Measurements from ENCODE around the gene MCAM.

MCAM gene, protein sequence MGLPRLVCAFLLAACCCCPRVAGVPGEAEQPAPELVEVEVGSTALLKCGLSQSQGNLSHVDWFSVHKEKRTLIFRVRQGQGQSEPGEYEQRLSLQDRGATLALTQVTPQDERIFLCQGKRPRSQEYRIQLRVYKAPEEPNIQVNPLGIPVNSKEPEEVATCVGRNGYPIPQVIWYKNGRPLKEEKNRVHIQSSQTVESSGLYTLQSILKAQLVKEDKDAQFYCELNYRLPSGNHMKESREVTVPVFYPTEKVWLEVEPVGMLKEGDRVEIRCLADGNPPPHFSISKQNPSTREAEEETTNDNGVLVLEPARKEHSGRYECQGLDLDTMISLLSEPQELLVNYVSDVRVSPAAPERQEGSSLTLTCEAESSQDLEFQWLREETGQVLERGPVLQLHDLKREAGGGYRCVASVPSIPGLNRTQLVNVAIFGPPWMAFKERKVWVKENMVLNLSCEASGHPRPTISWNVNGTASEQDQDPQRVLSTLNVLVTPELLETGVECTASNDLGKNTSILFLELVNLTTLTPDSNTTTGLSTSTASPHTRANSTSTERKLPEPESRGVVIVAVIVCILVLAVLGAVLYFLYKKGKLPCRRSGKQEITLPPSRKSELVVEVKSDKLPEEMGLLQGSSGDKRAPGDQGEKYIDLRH

DNA sequence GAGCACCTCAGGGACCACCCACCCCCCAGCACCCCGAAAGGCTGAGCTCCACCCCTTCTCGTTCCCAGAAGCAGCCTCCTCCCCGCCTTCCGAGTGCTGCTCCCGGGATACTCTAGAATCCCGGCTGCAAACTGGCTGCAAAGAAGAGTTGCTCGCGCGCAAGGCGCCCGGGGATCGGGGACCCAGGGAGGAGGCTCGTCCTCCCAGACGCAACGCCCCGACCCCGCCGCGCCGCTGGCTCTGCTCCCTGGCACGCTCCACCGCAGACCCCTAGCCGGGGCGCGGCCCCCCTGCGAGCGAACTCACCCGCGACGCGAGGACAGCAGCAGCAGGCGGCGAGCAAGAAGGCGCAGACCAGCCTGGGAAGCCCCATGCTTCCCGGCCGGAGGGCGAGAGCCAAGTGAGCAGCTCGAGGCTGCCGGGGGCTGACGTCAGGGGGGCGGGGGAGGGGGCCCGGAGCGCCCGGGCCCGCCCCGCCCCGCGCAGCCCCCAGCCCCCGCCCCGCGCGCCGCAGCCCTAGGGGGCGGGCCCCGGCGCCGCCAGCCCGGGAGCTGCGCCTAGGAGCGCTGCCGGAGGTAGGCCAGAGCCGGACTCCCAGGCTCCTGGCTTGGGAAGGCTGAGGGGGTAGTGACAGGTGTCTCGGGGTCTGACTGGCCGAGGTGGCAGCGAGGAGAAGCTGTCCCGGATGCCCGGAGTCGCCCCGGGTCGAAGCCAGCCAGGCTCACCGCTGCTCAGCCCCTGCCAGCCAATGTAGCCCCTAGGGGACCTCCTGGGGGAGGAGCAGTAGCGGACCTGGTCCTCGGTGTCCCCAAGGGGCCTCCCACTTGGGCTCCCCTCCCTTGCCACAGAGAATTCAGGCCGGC is at the start of gene MCAM:
MCAM (minus strand) TSS at position 402 of the 863 bp plus-strand sequence; CDS start at position 373, 29 bp downstream.
- peak in 2 of 3 experiments; percentile 73 to 77 for DNase-seq

DNA sequence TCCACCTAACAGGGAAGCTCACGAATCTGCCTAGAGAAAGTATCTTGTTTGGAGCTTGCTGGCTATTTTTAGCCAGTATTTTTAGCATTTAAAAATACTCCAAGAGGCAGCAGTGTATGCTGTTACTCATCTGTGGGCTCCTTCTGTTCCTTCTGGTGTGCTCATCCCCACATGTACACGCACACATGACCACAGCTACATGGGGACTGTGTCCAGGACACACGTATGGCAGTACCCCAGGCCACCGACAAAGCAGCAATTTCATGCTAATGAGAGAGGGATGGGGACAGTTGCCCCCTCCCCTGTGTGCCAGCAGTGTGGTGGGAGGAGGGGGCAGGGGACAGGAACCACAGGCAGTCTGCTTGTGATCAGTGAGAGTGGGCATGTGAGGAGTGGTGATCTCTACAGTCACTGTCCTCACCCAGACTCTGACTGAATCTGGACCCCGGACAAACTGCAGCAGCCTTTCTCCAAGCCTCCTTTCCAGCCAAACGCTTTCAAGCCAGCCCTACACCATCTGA is 48.2 kb upstream of the MCAM start:
- peak in 1 of 3 experiments; percentile 25 for DNase-seq

DNA sequence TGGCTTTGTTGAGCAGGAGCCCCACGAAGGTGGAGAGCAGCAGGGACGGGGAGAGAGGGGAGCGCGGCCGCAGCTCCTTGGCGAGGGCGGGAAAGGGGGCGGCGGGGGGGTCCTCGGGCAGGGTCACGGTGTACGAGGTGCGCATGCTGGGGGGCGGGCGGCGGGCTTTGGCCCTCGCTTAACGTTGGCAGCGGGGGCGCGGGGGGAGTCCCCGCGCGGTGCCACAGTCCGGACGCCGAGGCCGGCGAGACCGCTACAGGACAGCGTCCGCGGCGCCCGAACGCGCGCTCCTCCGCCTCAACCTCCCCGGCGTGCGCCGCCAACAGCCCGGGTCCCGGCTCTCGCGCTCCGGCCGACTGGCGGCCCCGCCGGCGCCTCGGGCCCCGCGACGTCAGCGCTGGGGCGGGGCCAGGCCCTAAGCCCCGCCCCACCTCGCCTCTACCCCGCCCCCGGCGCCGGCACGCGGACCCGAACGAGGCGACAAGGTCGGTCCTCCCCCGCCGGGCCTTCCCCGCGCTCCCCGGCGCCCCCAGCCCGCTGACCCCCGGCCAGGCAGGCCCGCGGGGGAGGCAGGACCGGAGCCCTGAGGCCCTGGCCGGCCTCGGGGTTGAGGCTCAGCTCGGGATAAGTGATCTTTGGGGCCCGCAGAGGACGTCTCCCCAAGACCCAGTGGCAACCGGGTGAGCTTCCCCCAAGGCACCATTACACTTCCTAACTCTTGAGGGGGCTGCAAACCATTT is 47.1 kb upstream of the MCAM start:
- DNase-seq: peak; percentile 69 to 83 (median 77)

DNA sequence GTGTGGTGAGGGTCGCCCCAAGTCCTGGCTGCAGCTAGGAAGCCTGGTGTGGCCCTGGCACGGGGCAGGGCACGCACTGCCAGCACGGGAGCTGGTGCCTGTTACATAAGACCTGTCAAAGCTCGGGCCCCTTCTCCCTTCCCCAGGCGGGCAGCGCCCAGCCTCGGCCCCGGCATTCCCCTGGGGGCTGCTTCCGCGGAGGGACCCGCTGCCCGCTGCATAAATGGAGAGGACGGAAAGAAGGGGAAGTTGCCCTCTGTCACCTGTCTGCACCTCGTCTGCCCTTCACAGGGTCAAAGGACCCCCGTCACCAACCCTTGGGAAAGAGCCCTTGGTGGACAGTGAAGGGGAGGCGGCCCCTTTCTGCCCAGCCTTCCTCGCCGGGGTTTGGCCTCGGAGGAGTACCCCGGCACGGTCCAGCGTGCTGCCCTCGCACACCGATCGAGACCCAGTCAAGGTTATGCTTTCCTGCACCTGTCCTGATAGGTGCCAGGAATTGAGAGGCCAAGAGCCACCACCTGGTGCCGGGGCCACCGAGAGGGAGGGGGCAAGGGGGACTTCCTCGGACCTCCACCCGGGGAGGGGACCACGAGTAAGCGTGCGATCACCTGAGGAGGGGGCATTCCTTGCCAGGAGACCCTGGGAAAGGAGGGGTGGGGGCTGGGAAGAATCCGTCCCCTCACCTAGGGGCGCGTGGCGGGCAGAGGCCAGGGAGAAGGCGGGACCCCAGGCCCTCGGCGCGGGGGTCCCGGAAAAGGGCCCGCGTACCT is 46.3 kb upstream of the MCAM start:
- peak in 1 of 3 experiments; percentile 51 for DNase-seq

DNA sequence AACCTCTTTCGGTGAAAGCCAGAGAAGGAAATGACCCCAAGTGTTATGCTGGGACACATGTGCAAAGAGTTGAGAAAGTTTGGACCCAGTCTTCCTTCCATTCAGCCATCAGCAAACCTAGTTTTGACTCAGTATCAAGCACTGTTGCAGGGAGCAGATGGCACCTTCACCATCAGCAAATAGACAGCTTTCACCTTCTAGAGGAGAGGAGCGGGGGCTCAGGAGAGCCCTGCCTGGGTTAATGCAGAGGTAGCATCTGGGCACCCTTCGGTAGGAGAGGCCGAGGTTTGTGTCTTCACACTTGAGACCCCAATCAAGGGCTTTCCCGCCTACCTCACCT is 45.8 kb upstream of the MCAM start:
- no peak for DNase-seq

DNA sequence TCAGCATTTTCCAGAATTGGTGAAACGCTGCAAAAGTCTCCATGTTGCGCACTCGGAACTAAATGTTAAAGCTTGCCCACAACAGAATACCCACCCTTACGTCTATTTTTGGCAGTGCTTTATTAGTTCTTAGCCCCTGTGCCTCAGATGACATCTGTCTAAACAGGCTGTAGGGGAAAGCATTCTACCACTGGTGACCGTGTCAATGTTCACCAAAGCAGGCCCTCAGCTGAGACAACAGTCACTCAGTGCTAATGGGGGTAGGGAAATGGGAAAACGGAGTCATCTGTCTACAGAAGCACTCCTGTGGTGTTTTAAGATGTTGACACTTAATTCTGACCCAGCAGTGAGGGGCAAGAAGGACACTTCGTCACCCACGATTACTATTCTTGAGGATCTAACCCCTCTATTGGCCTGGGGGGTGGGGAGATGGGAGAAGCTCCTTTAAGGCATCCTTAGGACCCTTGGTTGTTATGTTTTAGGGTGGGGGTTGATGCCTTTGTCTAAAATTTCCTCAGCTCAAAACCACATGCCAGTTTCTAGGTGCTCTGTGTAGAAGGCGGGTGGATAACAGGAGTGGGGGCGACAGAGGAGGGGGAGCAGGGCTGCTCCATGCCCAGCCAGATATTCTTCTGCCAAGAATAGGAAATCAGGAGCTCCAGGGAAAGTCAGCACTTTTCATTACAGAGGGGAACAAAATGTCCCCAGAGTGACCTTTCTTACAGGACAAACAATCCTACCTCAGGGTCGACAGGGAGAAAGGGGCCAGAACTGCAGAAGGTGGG is 45.2 kb upstream of the MCAM start:
- peak in 1 of 3 experiments; percentile 40 for DNase-seq

DNA sequence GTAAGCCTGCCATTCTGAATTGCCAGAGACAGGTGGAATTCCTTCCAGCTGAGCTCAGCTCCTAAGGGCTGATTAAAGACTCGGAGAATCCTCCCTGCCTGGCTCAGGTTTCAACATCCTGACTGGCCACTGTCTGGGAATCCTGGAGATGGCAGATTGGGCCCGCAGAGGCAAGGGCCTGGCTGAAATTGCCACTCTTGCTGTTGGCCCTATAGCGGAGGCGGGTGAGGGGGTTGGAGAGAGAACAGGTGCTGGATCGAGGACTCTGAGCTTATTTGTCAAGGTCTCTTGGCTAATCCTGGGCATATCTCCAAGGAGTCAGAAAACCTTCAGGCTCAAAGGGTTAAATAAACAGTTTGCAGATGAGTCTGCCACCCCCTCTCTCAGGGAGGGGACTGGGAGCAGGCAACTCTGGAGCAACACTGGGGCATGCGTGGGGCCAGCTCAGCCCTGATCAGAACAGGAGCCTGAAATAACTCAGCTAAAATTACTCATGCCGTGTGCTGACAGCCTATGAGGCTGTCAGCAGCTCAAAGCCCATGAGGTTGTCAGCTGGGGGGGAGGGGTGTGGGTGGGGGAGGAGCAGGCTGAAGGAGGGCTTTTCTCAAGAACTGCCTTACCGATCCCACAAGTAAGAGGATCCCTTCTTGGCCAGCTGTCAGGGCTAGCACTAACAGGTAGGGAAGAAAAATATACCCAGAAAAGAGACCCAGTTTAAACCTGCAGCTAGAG is 44.3 kb upstream of the MCAM start:
- peak; percentile 44 to 89 (median 80) for DNase-seq

DNA sequence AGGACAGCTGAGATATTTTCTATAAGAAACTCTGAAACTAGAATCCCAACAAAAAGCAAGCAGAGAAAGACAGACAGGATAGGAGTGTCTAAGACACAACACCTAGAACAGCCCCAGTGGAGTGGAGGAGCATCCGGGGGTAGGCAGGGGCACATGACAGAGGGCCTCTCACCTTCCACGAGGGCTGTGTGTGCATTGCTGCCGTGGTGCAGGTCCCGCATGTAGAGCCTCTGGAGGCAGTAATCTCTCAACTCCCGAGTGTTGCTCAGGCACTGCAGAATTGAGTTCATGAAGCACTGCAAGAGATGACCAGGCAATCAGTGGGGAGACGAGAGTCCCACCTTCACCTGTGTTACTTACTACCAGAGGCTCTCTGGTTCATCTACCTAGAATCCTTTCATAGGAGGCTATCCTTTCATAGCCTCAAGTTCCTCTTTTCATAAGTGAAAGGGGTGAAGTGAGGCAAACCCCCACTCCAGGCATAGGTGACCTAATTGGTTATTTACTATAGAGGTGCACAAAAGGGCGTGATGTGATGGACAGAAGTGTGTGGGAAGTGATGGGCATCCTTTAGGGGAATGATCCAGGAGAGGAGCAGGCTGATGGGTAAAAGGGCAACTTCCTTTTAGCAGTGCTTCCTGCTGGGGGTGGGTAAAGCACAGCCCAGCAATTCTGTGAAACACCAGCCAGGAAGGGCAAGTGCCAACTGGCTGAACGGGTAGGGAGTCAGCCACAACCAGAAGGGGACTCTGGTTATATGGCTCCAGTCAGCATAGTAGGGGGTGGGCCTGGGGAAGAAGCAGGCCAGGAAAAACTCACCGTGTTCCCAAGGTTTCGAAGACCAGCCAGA is 42.7 kb upstream of the MCAM start:
- no peak for DNase-seq

DNA sequence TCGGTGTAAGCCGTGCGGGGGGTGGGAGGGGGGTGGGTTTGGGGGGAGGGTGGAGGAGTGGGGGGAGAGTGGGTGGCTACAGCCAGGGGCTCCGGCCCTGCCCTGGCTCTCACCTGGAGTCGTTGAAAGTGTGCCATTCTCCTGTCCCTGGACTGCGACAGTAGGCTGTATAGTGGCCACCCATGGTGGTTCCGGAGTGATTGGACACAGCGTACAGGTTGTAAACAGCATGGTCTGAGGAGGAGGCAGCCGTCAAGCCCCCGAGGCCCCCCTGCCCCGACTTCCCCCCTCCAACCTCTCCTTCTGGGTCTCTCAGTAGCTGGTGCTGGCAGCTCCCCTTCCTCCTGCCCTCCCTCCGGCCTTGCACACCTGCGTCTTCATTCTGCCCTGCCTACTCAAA is 40.1 kb upstream of the MCAM start:
- no peak for DNase-seq

DNA sequence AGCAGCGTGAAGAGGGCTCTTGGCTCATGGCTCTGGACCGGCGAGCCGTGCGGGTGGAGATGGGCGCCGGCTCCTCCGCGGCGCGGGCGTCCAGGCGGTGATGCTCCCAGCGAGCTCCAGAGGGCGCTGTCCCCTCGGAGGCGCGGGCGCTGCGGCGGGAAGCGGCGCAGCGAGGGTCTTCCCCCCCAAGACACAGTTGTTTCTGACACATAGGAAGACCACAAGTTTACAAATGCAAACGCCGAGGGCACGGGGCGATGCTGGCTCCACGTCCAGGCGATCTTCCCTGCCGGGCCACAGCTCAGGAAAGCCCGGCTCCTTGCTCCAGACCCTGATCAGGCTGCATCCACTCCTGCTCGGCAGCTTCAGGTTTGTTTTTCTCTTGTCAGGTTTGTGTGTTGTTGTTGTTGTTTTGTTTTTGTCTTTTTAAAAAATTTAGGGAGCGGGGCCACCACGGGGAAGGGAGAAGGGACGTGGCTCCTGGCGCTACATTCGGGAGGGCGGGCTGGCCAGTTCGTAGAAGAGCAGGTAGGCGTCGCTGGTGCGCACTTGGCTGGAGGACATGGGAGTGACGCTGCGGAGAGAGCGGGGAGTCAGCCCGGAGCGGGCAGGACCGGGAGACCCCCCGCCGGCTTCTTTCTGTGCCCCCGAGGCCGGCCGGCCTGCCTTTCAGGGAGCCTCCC is 39.6 kb upstream of the MCAM start:
- DNase-seq: no peak

DNA sequence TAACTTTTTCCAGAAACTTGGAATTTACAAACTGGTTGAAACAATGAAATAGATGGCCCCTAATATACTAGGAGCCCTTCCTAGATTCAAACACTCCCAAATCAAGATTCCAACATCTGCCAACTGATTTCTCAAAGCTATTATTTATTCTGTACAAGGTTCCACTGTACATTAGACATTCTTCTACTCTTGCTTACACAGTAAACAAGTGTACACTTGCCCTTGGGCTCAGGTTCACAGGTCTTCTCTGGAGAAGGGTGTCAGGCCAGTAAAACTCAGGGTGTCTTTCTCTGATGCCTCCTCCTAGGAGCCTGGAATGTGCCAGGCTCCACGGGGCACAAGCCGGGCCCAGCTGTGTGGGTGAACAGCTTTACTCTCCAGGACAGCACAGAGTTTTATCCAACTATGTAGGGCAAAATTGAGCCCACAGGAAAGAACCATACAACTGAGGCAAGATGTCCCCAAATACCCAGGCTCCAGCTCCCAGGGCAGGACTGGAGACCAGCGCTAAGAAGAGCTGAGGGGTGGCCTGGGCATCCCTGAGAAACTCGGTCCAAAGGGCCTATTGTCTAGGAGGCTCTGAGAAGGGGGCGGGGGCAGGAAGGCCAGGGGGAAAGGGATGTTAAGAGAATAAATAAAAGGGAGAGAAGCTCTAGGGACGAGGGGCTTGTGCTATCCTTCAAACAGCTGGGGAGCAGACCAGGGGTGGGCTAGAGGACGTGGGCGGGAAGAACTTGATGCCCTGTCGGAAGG is 38.3 kb upstream of the MCAM start:
- no peak for DNase-seq

DNA sequence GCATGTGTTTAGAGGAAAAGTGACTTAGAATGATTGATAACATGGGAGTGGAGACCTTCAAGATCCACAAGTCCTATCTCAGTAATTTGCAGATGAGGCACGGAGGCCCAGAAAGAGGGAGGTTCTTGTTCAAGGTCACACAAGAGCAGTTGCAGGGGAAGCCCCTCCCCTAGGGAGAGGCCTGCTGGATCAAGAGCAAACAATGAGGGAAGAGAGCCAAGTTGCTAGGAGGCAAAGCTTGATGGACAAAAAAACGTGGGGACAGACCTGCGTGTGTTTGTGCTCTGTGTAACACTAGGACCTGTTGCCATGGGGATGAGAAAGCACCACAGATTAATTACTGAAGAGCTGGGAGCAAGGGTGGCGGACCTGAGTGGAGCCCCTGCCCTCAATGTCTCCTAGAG is 35.9 kb upstream of the MCAM start:
- peak; percentile 74 to 98 (median 89) for DNase-seq

DNA sequence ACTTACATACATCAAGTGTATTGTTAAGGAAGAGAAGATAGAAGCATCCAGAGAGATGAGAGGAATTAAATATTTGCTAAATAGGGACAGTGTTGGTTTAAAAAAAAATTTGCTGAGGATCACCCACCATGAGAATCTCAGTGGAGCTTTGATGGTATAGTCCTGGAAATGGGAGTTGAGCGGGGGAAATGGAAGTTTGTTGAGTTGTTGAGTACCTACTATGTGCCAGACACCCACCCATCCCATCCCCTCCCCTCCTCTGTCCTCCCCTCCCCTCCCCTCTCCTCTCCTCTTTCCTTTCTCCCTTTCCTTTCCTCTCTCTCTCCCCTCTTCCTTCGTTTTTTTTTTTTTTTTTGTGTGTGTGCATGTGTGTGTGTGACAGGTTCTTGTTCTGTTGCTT is 34.3 kb upstream of the MCAM start:
- no peak for DNase-seq

DNA sequence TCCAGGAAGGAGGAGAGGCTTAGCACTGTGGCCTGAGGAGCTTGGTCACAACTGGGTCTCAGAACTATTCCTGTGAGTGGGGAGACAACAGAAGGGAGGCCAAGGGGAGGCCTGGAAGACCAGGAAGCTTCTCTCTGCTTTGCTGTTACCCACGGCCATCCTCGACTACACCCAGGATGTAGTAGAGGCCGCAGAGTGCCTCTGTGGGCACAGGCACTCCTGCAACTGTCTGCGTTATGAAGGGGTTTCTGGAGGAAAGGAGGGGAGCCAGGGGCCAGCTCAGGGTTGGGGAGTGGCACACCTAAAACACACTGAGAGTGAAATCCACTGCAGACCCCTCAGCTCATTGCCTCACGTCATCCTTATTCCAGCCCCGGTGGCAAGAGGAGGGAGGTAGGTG is 33.4 kb upstream of the MCAM start:
- DNase-seq: no peak

DNA sequence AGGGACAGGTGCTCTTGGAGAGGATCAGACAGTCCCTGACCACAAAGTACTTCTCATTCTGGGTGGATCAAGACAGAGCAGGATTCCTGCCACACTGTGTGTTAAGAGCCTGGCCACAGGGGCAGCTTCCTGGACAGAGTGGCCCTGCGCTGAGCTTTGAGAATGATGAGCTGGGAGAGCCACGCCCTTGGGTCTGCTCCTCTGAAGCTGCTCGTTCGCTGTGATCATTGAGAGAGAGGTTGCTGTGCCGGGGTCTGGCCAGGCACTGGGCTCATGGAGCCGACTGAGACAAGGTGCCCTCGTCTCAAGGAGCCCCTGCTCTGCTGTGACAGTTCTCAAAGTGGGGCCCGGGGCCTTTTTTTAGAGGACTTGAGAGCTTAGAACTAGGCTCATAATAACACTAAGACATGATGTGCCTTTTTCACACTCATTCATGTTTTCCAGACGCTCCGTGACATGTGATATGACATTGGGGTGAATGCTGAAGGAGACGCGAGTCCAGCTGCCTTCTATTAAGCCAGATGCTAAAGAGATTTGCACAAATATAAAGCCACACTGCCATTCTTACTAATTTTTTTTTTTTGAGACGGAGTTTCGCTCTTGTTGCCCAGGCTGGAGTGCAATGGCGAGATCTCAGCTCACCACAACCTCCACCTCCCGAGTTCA is 31.1 kb upstream of the MCAM start:
- DNase-seq: no peak

DNA sequence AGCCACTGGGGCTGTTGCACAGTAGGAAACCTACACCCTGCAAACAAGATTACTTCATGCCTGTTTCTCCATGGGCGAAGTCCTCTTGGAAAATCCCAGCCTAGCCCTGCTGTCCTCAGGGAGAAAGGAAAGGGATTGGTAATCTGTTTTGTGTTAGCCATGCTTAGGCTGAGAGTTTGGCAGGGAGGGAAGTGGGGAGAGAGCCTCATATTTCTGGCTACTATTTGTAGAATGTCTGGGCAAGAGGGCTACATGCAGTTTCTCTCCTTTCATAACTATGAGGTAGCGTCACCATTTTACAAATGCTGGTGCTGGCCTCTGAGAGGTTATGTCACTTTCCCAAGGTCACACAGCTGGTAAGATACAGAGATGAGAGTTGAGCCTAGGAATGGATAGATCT is 30.3 kb upstream of the MCAM start:
- DNase-seq: no peak

DNA sequence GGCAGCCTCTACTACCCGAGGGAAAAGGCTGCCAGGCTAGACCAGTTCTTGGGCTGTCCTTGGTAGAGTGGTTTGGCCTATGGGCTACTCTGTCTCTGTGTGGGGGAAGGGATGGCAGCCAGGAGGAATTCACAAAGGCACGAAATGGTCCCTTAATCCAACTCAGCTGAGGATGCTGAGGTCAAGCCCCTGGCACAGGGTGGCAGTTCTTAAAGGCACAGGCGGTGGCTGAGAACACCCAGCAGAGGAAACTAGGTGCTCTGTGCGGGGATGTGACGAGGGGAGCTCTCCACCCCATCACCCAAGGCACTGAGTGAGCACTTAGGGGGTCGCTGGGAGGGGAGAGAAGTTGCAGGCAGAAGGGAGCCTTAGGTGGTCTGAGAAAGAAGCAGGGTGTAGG is 29.7 kb upstream of the MCAM start, which contains the start of gene MFRP:
MFRP (minus strand) TSS at position 101 of the 400 bp plus-strand sequence. CDS start 192 bp downstream, outside the sequence.
- DNase-seq: no peak

Measured in NCI-H1417 (cell line).